ENCODE measurements around the gene RCOR2. TPM values are rescaled to one million over a fixed set of nuclear protein-coding genes. Genes with fewer than 3 reads are reported as not detected.

RCOR2 gene
- total RNA-seq, 1 donor from 2014 or later: not detected

DNA sequence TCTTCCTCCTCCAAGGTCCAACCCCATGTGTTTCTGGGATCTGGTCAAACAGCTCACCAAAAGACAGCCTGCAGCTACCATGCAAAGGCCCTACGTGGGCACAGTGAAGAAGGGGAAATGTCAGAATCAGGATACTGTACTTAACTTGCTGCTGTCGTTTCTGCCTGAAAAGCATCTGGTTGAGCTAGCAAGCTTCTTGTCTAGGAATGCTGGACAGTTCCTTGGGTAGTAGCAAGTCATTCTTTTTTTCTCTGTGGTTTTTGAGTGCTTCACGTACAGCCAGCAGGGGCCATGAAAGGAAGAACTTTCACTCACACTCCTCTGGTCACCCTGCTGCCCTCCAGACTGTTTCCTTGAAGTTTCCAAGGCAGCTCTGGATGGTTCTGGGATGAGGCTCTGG is 24.7 kb downstream of the RCOR2 start:
- Histone ChIP-seq H3K27me3 (no peaks in the 10 kb centered on the region), H3K4me1 (peaks cover 40% of the 10 kb centered on the region), H3K36me3 (peaks cover 0 to 24% of the 10 kb centered on the region in 2 donors), H3K4me3 (no peak overlapping the region), H3K27ac (no peak overlapping the region), H3K9me3 (no peaks in the 10 kb centered on the region)
- DNase-seq (ENCODE audit: extremely low spot score in 2 of 2): no peak
- no peak for TF ChIP-seq POLR2A (IDR thresholded peaks at IDR 0.05)
- TF ChIP-seq, protein P1, sequence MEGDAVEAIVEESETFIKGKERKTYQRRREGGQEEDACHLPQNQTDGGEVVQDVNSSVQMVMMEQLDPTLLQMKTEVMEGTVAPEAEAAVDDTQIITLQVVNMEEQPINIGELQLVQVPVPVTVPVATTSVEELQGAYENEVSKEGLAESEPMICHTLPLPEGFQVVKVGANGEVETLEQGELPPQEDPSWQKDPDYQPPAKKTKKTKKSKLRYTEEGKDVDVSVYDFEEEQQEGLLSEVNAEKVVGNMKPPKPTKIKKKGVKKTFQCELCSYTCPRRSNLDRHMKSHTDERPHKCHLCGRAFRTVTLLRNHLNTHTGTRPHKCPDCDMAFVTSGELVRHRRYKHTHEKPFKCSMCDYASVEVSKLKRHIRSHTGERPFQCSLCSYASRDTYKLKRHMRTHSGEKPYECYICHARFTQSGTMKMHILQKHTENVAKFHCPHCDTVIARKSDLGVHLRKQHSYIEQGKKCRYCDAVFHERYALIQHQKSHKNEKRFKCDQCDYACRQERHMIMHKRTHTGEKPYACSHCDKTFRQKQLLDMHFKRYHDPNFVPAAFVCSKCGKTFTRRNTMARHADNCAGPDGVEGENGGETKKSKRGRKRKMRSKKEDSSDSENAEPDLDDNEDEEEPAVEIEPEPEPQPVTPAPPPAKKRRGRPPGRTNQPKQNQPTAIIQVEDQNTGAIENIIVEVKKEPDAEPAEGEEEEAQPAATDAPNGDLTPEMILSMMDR (IDR thresholded peaks at IDR 0.05): no peak
- TF ChIP-seq POLR2AphosphoS5 (IDR thresholded peaks at IDR 0.05; ENCODE audit: insufficient read depth in 1 of 2, low read depth in 1 of 2): no peak
- intact Hi-C loops (cut with DNase I): no loop called here

DNA sequence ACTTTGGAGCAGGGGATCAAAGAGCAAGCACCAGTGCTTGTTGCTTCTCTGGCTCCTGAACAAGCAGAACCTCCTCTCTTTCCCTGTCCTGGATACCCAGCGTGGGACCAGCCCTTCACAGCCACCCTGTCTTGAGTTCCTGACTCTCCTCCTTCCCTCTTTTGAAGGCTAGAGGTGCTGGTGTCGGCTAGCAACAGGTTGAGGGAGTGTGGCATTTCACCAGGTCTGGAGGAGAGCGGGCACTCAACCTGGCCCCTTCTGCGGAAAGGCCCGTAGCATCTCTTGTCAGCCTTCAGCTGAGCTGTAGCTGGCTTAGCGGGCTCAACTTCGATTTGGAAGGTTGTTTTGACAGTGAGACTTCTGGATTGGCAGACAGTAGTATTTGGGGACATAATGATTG is 26.6 kb downstream of the RCOR2 start:
- DNase-seq (ENCODE audit: extremely low spot score in 2 of 2): no peak
- Histone ChIP-seq H3K27ac (no peak overlapping the region), H3K27me3 (no peaks in the 10 kb centered on the region), H3K4me3 (no peak overlapping the region), H3K4me1 (peaks cover 46% of the 10 kb centered on the region), H3K9me3 (no peaks in the 10 kb centered on the region), H3K36me3 (peaks cover 0 to 8% of the 10 kb centered on the region in 2 donors)
- TF ChIP-seq POLR2AphosphoS5 (IDR thresholded peaks at IDR 0.05; ENCODE audit: insufficient read depth in 1 of 2, low read depth in 1 of 2): no peak
- no peak for TF ChIP-seq POLR2A (IDR thresholded peaks at IDR 0.05)
- TF ChIP-seq, protein P1 (IDR thresholded peaks at IDR 0.05): no peak
- intact Hi-C loops (cut with DNase I): no loop called here

DNA sequence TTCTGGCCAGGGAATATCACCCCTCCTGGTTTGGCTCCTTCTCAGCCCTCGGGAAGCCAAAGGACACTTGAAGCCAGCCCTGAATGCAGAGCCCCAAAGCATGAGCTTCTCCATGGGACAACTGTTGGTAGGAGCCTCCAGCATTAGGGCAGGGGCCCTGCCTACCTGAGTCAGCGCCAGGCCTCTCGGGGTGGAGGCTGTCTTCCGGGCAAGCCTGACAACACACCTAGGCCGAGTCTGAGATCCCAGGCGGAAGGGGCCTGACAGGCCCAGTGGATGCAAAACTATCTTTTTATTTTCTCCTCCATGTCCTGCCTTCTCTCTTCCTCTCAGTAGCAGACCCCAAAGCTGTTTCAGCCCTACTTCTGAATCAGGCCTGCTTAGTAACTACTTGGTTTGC is 27.6 kb downstream of the RCOR2 start:
- no peak for DNase-seq (ENCODE audit: extremely low spot score in 2 of 2)
- TF ChIP-seq, protein P1 (IDR thresholded peaks at IDR 0.05): no peak
- TF ChIP-seq POLR2A (IDR thresholded peaks at IDR 0.05) (no peak), POLR2AphosphoS5 (IDR thresholded peaks at IDR 0.05; ENCODE audit: insufficient read depth in 1 of 2, low read depth in 1 of 2) (no peak)
- peak overlapping the region in 1 of 2 donors; percentile 31 for H3K4me3 ChIP-seq
- H3K36me3 ChIP-seq: peaks cover 0 to 4% of the 10 kb centered on the region in 2 donors
- intact Hi-C loops (cut with DNase I): no loop called here
- H3K27ac ChIP-seq: peak overlapping the region; percentile 75
- H3K27me3 ChIP-seq: no peaks in the 10 kb centered on the region
- H3K4me1 ChIP-seq: peaks cover 50% of the 10 kb centered on the region
- no peaks in the 10 kb centered on the region for H3K9me3 ChIP-seq

DNA sequence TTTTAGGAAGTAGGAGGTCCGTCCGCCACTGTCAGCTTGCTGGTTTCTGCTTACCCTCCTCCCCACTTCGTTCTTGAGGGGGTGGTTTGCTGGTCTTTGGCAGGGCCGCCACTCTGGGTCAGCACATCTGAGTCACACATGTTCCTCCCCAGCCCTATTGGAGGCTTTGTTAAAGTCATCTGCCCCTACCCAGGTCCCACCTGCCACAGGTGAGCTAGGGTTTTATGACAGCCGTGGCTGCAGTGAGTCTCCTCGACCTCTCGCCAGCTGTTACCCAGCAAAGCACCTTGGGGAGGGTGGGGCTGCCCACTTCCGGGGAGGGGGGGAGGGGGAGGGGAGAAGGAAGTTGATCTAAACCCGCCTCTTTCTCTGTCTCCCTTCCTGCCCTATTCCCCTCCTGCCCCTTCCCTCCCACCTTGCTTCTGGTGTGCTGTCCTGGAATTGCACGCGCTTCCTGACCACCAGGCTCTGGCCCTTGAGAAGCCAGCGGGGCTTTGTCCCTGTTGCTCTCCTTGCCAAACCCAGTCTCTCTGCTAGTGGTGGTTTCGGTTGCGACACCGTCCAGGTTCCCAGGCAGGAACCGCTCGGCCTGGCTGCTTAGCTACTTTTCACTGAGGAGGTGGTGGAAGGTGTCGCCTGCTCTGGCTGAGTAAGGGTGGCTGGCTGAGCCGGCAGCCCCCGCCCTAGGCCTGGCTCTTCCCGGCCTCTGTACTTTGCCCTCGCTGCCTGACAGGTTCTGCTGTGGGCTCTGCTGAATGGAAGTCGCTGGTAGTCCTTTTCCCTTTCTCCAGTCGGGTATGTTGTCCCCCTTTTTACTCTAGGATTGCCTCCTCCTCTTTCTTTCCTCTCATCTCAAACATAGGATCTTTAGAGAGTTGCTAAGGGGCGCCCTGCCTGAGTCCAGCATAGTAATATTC is 28.5 kb downstream of the RCOR2 start:
- DNase-seq (ENCODE audit: extremely low spot score in 2 of 2): no peak

More for the DNA sequence above, 28.5 kb downstream of the RCOR2 start:
- Histone ChIP-seq H3K27ac (peak overlapping the region; percentile 75), H3K4me3 (peak overlapping the region in 1 of 2 donors; percentile 31), H3K9me3 (no peaks in the 10 kb centered on the region), H3K36me3 (peaks cover 0 to 4% of the 10 kb centered on the region in 2 donors), H3K27me3 (no peaks in the 10 kb centered on the region), H3K4me1 (peaks cover 59% of the 10 kb centered on the region)
- TF ChIP-seq POLR2A (IDR thresholded peaks at IDR 0.05) (no peak), POLR2AphosphoS5 (IDR thresholded peaks at IDR 0.05; ENCODE audit: insufficient read depth in 1 of 2, low read depth in 1 of 2) (peak in 1 of 2 donors; percentile 59)
- TF ChIP-seq, protein P1 (IDR thresholded peaks at IDR 0.05): no peak
- intact Hi-C loops (cut with DNase I): no loop called here

Measured in vagina (tissue), 2 donors.